ENCODE results near the gene ORM1. TPM values are rescaled to one million over a fixed set of nuclear protein-coding genes. Genes with fewer than 3 reads are reported as not detected.

ORM1 gene
- total RNA-seq, 1 donor from 2014 or later = 9.2 TPM

DNA sequence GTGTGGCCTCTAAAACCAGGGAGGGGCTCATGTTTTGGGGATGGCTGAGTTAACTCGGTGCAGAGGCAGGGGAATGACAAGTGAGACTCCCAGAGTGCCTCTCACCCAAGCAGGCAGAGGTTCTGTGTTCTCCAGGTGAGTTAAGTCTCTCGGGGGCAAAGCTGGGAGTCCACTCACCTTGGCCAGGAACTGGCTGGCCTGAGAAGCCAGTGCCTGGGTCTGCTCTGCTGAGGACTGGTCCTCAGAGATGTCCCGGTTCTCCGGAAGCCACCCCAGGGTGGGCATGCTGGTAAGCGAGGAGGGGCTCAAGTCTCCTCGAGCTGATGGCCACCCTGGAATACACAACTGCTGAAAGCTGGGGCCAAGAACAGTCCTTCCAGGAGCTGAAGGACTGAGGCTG, 44.5 kb downstream of the ORM1 start:
- no peaks in the 10 kb centered on the region for H3K9me3 ChIP-seq
- peaks cover 73% of the 10 kb centered on the region for H3K36me3 ChIP-seq
- no peak overlapping the region for H3K4me3 ChIP-seq
- peak overlapping the region; percentile 70 for H3K27ac ChIP-seq
- no peaks in the 10 kb centered on the region for H3K27me3 ChIP-seq (ENCODE audit: low read depth)
- TF ChIP-seq, protein P1, sequence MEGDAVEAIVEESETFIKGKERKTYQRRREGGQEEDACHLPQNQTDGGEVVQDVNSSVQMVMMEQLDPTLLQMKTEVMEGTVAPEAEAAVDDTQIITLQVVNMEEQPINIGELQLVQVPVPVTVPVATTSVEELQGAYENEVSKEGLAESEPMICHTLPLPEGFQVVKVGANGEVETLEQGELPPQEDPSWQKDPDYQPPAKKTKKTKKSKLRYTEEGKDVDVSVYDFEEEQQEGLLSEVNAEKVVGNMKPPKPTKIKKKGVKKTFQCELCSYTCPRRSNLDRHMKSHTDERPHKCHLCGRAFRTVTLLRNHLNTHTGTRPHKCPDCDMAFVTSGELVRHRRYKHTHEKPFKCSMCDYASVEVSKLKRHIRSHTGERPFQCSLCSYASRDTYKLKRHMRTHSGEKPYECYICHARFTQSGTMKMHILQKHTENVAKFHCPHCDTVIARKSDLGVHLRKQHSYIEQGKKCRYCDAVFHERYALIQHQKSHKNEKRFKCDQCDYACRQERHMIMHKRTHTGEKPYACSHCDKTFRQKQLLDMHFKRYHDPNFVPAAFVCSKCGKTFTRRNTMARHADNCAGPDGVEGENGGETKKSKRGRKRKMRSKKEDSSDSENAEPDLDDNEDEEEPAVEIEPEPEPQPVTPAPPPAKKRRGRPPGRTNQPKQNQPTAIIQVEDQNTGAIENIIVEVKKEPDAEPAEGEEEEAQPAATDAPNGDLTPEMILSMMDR (IDR thresholded peaks at IDR 0.05) = no peak
- ATAC-seq (no peak), DNase-seq (no peak)
- intact Hi-C loops (cut with DNase I) = no loop called here
- peaks cover 53% of the 10 kb centered on the region for H3K4me1 ChIP-seq

DNA sequence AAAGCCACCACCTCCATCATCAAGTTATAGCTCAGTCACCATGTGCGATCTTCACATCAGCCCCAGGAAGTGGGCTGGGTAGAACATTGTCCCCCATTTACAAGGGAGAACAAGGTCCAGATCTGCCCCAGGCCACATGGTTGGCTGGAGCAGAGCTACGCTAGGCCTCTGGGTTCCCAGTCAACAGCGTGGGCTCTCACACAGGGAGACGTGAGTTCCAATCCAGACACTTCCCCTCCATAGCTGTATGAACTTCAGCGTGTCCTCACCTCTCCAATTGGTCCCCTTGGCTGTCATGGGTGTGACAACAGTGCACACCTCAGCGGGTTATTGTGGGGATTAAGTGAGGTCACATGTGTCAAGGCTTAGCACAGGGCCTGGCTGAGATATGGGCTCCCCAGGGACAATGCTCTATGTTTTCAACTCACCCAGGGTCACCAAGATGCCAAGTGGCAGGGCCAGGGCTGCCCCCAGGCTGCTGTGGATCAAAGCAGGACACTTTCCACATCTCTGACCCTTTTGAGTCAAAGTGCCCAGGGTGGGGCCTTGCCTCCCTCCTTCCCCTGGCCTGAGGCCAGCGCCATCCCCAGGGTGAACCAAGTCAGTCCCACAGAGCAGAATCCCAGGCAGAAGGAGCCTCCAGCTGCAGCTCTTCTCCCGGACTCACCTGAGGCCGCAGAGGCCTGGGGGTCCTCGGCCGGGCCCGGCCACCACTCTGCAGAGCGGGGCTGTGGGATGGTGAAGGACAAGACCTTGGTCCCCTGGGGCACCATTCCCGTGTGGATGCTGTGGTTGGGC, 45.1 kb downstream of the ORM1 start:
- peaks cover 59% of the 10 kb centered on the region for H3K4me1 ChIP-seq
- ATAC-seq (no peak), DNase-seq (no peak)
- TF ChIP-seq, protein P1 (IDR thresholded peaks at IDR 0.05) = no peak
- no peaks in the 10 kb centered on the region for H3K27me3 ChIP-seq (ENCODE audit: low read depth)
- peak overlapping the region; percentile 70 for H3K27ac ChIP-seq
- intact Hi-C loops (cut with DNase I) = no loop called here
- H3K9me3 ChIP-seq = no peaks in the 10 kb centered on the region
- peaks cover 67% of the 10 kb centered on the region for H3K36me3 ChIP-seq
- no peak overlapping the region for H3K4me3 ChIP-seq

DNA sequence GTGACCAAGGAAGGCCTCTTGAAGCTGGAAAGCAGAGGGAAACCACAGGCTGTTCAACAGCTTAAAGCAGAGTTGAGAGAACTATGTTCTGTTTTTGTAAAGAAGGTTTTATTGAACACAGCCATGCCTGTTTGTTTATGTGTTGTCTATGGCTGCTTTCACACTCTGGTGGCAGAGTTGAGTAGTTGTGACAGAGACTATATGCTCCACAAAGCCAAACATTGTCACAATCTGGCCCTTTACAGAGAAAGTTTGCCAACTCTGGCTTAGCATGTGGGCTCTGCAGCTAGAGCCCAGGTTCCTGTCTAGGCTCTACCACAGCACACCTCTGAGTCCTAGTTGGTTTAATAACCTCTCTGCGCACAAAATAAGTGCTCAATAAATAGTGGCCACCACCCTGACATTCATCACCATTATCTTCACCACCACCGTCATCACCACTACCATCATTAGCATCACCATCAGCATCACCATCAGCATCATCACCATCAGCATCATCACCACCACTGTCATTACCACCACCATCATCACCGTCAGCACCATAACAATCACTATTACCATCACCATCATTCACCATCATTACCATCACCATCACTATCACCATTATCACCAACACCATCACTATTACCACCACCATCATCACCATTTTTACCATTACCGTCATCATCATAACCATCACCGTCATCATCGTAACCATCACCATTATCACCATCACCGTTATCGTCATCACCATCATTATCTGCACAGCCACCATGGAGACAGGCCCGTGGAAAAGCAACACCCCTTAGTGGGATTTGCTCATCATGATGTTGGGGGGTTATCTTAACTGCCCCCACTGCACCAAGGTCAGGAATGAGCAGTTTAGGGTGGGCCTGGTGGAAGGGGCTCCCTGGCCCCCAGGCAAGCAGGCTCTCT, 46.6 kb downstream of the ORM1 start:
- H3K4me1 ChIP-seq = peaks cover 68% of the 10 kb centered on the region
- no peaks in the 10 kb centered on the region for H3K9me3 ChIP-seq
- peaks cover 63% of the 10 kb centered on the region for H3K36me3 ChIP-seq
- H3K4me3 ChIP-seq = no peak overlapping the region
- H3K27ac ChIP-seq = peak overlapping the region; percentile 36
- no peak for DNase-seq
- intact Hi-C loops (cut with DNase I) = no loop called here
- TF ChIP-seq, protein P1 (IDR thresholded peaks at IDR 0.05) = no peak
- H3K27me3 ChIP-seq (ENCODE audit: low read depth) = no peaks in the 10 kb centered on the region
- ATAC-seq = no peak

DNA sequence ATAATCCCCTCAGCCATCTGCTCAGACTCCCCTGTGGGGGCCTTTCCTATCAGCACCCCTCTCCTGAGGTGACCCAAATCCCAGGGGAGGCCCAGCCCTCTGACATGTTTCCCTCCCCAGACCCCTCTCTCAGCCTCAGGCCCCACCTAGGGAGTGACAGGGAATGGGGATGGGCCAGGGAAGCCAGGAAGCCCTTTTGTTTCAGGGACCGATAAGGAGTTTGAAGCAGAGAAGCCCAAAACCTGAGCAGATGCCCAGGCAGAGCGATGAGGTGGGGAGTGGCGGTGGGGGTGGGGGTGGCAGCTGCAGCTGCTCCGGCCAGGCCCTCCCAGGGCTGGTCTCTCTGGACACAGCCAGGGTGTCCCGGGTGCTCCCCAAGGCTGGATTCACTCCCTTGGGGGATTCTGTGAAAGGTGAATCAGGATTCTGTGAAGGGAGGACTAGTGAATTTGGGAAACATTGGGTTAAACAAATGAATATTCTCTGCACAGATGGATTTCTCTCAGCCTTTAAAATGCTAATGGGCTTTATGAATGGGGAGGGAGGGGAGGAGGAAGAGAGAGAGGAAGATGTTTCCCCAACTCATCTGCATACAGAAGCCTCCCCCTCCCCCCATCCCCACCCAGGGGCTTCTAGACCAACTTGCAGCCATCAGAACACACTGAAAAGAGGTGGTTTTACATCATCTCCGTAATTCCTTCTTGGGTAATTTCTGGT, 47.5 kb downstream of the ORM1 start:
- no peak for ATAC-seq
- Histone ChIP-seq H3K27ac (peak overlapping the region; percentile 75), H3K4me1 (peaks cover 58% of the 10 kb centered on the region), H3K36me3 (peaks cover 55% of the 10 kb centered on the region), H3K27me3 (ENCODE audit: low read depth) (no peaks in the 10 kb centered on the region), H3K9me3 (no peaks in the 10 kb centered on the region), H3K4me3 (no peak overlapping the region)
- intact Hi-C loops (cut with DNase I) = no loop called here
- DNase-seq = no peak
- TF ChIP-seq, protein P1 (IDR thresholded peaks at IDR 0.05) = no peak

DNA sequence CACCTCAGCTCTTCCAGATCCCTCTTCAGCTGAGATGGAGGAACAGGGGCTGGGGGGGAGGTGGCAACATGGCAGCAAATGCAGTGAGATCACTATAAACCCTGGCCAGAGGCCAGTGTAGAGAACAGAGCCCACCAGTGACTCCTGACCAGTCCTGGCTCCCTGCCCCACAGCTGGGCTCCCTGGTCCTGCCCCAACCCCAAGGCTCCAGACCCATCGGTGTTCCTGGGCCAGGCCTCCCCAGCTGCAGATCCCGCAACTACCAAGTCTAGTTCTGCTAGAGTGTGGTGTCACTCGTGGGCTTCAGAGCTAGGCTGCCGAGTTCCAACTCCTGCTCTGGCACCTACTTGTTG, 48.0 kb downstream of the ORM1 start:
- DNase-seq (no peak), ATAC-seq (no peak)
- Histone ChIP-seq H3K4me3 (no peak overlapping the region), H3K4me1 (peaks cover 53% of the 10 kb centered on the region), H3K9me3 (no peaks in the 10 kb centered on the region), H3K27ac (peak overlapping the region; percentile 75), H3K36me3 (peaks cover 59% of the 10 kb centered on the region), H3K27me3 (ENCODE audit: low read depth) (no peaks in the 10 kb centered on the region)
- intact Hi-C loops (cut with DNase I) = no loop called here
- TF ChIP-seq, protein P1 (IDR thresholded peaks at IDR 0.05) = no peak
